GM19452 (cell line): Measurements from ENCODE around the gene SULT2B1.
"Not testable (repeated sequence)": the region's sequence is repeated elsewhere in the genome, so short reads cannot be mapped to it uniquely, and the experiment has no call there.

Experiments used
- ATAC-seq: cut with Tn5 transposase; IDR thresholded peaks from one replicate; pipeline ENCODE4 v1.9.1; 2021; ENCODE audit not compliant: unreplicated experiment

Gene SULT2B1

DNA sequence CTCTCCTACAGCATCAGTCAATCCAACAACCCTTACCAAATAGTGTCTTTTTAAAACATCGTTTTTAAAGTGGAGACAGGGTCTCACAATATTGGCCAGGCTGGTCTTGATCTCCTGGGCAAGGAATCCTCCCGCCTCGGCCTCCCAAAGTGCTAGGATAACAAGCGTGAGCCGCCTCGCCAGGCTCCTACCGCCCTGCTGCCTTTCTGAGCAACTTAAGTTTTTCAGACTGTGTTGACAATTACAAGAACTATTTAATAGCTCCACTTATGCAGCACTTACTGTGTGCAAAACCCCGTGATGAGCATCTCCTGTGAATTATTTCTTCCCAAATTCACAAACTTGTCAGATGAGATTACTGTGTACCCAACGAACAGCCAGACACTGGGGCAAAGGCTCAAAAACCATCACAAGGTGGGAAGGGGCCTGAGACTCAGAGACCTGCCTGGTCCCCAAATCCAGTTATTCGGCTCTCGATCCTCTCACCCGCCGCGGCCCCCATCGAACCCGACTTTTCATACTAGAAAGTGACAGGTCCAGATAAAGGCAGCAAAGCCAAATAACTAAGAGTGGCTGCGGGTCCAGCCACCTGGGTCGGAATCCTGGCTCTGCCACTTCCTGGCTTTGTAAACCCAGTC is 66.4 kb downstream of the SULT2B1 start:
- ATAC-seq = no peak

DNA sequence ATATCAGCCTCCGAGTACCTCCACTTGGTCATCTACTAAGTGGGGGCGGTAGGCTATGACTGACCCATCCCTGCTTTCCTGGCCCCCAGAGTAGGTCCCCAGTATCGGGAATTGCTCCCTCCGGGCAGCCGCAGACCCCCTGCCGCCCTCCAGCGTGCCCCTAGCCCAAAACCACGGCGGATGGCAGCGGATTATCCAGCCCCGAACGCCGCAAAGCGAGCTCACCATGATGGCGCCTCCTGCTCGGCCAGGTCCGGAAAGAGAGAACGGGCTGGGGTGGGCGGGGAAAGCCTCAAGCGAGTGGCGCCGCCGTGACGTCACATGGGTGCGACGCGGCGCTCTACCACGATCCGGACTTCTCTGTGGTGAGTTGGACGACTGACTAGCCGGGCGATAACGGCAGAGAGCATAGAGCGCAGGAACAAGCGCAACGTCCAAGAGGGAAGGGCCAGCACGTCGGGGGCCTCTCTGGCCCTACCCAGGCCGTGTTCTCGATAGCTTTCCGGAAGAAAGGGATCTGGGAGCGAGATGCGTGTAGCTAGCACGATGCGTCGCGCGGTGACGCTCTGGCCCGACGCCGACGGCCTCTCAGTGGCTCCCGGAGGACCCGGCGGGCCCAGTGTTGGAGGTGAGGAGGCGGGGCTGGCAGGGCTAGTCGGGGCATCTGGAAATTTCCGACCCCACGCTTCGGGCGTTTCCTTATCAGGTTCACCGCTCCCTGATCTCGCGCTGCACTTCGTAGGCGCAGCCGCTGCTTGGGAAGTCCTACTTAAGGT is 67.1 kb downstream of the SULT2B1 start, which contains the start of the genes RPL18 and SPHK2:
TSS of gene RPL18 (minus strand) at position 263 of the 776 bp plus-strand sequence. CDS start at position 228, 35 bp downstream.
TSS of gene SPHK2 (plus strand) at position 591 of the 776 bp plus-strand sequence. CDS start 1,009 bp downstream, outside the sequence.
- ATAC-seq = peak; percentile 86

DNA sequence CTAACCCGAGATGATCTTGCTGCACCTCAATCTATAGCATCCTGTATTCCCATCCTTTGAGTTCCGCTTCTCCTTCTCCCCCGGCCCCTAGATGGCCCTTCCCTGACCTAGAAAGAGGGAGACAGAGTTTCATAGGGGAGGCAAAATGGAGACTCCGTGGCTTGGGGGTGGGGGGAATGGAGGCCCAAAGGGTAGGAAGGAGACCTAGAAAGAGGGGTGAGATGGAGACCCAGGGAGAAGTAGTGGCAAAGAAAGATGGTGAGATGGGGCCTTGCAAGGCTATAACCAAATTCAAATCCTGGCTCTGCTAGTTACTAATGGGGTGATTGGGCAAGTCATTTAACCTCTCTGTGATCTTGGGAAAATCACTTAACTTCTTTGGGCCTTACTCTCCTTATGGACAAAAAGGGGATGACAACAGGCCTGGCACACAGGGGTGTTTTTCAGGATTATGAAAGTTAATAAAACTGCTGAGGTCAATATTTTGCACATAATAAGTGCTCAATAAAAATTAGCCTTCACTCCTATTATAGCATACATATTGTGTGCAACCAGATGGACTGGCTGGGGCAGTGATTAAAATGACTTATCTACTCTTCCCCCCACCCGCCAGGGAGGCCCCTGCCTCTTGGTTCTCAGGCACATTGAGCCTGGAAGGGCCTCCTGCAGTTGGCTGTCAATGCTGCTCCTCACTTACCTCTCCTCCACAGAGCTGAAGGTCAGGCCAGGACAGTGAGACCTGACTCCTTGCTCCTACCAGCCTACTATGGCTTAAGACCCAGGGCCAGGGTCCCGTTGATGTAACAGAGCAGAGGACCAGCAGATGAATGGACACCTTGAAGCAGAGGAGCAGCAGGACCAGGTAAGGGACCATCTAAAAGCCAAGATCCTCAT is 68.0 kb downstream of the SULT2B1 start:
- ATAC-seq = no peak

DNA sequence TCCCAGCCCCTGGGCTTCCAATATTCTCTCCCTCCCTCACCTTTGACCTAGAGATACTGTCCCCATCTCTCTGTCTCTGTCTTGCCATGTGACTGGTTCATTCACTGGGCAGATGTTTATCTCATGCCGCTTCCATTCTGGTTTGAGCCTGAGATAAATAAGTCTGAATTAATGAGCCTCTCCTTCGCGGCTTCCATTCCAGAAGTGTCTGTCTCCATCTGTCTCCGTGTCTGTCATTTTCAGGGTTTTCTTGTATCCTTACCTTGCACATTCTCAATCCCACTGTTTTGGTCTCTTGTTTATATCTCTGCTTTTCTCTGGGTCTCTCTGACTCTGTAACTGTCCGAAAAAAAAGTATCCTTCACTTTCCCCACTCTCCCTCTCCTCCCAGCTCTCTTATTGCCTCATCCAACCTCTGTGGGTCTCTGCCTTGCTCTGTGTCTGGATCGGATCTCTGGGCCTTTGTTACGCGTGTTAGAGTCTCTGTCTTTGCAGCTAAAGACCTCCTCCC is 71.6 kb downstream of the SULT2B1 start:
- no peak for ATAC-seq

DNA sequence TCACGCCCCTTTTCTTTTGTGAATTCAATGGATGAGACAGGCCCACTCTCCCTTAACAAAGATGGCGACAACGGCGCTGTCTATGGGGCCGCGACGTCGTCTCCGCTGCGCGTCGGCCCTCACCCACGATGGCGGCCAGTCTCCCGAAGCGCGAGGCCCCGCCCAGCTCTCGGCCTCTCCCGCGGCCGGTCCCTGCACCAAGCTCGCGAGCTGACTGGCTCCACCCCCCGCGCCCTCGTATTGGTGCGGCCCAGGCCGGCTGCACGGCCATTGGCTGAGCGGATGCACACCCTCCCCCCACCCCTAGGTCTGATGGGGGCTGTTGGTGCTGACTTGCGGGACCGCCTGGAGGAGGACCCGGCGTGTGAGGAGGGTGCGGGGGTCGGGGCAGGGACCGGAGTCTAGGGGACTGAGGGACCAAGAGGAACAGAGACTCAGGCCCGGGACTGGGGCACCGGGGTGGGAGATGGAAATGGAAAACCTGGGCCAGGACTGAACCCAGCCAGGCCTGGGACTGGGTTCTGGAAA is 72.2 kb downstream of the SULT2B1 start:
- ATAC-seq = peak; percentile 54

DNA sequence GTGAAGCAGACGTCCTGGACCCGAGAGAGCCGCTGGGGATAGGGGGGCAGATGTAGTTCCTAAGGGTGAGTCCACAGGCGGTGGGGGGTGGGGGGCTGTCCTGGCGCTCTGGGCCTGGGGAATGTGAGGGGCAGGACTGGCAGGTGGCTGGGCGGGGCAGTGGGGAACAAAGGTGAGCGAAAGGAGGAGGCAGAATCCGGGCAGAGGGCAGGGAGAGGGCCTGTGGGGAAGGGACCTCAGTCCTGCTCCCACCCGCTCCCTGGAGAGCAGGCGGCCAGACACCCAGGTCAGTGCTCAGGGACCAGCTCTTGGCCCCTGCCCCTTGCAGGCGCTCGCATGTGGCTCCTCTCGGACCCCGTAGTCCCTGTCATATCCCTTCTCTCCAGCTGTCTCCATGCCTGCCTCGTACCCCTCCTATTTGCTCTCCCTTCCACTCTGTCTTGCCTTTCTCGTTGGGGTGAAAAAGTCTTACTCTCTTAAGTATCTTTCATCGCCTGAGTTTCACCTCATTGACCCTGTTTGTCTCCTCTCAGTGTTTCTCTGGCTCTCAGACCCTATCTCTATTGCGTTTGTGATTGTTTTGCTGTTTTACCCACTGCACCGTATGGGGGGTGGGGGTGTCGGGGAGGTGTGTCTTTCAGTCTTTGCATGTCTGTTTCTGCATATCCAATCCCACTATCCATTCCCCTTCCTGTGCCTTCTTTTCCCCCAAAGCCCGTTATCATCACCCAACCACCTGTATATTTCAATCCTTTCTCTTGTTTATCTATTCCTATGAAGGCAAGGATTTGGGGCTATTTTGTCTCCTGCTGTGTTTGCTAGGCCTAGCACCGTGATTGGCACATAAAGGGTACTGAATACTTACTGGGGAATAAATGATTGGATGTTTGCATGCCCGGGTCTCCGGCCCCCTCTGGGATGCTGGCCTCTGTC is 73.1 kb downstream of the SULT2B1 start:
- ATAC-seq = no peak

DNA sequence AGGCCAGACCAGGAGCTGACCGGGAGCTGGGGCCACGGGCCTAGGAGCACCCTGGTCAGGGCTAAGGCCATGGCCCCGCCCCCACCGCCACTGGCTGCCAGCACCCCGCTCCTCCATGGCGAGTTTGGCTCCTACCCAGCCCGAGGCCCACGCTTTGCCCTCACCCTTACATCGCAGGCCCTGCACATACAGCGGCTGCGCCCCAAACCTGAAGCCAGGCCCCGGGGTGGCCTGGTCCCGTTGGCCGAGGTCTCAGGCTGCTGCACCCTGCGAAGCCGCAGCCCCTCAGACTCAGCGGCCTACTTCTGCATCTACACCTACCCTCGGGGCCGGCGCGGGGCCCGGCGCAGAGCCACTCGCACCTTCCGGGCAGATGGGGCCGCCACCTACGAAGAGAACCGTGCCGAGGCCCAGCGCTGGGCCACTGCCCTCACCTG is 73.9 kb downstream of the SULT2B1 start:
- no peak for ATAC-seq

DNA sequence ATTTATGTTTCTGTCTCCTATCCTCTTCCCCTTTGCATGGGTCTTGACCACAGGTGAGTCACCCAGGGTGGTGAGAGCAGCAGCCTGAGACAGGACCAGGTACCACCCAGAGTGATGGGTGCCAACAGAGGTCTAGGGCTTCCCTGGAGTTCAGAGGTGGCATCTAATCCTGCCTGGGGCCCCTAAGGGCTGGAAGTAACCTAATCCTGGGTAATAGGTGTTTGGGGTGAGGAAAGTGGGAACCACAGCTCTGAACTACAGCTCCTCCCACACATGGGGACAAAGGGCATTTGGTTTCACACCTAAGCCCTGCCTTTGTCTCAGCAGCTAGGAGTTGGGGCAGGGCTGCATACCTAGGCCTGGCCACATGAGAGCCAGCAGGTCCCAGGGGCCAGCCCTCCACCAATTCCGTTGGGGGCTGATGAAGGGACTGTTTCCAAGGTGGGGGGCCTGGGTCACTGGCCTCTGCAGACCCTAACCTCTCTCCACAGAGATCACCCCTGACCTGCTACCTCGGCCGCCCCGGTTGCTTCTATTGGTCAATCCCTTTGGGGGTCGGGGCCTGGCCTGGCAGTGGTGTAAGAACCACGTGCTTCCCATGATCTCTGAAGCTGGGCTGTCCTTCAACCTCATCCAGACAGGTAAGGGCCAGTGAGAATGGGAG is 75.4 kb downstream of the SULT2B1 start:
- no peak for ATAC-seq

DNA sequence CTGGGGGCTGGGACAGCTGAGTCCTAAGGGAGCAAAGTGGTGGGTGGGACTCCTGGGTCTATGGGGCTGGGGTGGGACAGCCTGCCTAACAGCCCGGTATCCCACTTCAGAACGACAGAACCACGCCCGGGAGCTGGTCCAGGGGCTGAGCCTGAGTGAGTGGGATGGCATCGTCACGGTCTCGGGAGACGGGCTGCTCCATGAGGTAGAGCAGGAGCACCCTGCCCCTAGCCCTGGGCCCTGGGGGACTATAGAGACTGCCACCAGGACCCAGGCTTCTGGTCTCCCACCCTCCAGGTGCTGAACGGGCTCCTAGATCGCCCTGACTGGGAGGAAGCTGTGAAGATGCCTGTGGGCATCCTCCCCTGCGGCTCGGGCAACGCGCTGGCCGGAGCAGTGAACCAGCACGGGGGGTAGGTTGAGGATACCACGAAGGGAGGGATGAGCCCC is 75.9 kb downstream of the SULT2B1 start:
- ATAC-seq = no peak

DNA sequence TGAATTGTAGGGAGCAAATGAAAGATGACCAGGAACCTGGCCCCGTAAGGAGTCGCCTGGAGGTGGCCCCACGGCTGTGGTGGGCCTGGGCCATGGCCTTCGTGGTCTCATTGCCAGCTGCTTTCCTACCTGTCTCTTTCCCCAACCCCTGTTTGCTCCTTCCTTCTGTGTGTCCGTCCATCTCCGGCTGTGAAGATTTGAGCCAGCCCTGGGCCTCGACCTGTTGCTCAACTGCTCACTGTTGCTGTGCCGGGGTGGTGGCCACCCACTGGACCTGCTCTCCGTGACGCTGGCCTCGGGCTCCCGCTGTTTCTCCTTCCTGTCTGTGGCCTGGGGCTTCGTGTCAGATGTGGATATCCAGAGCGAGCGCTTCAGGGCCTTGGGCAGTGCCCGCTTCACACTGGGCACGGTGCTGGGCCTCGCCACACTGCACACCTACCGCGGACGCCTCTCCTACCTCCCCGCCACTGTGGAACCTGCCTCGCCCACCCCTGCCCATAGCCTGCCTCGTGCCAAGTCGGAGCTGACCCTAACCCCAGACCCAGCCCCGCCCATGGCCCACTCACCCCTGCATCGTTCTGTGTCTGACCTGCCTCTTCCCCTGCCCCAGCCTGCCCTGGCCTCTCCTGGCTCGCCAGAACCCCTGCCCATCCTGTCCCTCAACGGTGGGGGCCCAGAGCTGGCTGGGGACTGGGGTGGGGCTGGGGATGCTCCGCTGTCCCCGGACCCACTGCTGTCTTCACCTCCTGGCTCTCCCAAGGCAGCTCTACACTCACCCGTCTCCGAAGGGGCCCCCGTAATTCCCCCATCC is 76.7 kb downstream of the SULT2B1 start:
- no peak for ATAC-seq

DNA sequence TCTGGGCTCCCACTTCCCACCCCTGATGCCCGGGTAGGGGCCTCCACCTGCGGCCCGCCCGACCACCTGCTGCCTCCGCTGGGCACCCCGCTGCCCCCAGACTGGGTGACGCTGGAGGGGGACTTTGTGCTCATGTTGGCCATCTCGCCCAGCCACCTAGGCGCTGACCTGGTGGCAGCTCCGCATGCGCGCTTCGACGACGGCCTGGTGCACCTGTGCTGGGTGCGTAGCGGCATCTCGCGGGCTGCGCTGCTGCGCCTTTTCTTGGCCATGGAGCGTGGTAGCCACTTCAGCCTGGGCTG is 77.3 kb downstream of the SULT2B1 start:
- ATAC-seq = no peak

DNA sequence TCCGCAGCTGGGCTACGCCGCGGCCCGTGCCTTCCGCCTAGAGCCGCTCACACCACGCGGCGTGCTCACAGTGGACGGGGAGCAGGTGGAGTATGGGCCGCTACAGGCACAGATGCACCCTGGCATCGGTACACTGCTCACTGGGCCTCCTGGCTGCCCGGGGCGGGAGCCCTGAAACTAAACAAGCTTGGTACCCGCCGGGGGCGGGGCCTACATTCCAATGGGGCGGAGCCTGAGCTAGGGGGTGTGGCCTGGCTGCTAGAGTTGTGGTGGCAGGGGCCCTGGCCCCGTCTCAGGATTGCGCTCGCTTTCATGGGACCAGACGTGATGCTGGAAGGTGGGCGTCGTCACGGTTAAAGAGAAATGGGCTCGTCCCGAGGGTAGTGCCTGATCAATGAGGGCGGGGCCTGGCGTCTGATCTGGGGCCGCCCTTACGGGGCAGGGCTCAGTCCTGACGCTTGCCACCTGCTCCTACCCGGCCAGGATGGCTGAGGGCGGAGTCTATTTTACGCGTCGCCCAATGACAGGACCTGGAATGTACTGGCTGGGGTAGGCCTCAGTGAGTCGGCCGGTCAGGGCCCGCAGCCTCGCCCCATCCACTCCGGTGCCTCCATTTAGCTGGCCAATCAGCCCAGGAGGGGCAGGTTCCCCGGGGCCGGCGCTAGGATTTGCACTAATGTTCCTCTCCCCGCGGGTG is 77.8 kb downstream of the SULT2B1 start:
- no peak for ATAC-seq

DNA sequence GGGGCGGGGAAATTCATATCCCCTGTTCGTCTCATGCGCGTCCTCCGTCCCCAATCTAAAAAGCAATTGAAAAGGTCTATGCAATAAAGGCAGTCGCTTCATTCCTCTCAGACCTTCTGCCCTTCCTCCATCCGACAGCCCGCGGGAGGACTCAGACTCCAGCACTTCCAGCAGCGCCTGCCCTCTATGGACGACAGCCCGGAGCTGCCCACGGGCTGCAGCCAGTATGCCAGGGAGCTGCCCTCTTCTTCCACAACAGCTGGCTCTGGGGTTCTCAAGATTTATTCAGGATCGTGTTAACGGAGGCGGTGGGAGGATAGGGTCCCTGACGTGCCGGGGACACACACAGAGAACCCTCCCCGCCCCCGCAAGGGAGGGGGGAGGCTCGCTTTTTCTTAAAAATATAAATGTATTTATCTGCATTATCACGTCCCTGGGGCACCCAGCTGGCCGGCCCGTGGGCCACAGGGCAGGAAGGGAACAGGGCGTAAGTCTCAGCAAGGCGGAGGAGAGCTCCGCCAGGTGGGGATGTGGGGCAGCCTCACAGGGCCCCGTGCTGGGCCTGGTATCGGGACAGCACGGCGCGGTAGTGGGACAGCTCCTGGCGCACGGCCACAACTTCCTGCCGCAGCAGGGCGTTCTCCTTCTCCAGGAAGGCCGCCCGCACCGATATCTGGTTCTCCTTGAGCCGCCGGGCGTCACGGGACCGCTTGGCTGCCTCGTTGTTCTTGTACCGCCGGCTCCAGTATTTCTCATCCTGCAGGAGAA is 78.5 kb downstream of the SULT2B1 start:
- ATAC-seq = no peak

DNA sequence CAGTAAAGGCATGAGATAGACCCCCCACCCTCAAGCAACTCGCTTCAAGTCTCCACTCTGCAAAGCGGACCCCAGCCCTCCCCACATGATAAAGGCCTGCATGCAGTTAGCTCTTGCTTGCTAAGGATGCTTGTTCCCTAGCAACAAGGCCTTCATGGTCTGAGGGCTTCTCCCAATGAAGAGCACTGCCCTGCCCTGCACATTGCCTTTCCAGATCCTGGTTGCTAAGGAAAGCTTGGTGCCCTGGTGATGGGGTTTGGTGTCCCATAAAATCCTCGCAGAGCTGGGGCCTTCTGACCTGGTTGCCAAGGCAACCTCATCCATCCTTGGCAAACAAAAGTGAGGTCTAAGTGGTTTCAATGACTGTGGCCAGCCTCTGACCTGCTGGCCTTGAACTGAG is 79.3 kb downstream of the SULT2B1 start:
- ATAC-seq = no peak

DNA sequence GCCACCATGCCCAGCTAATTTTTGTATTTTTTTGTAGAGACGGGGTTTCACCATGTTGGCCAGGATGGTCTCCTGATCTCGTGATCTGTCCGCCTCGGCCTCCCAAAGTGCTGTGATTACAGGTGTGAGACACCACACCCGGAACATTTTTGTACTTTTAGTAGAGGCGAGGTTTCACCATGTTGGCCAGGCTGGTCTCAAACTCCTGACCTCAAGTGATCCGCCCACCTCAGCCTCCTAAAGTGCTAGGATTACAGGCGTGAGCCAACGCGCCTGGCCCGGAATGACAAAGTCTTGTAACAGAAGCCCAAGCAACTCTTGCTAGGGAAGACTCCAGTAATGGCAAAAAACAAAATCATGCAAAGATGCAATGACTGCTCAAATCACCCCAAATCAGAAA is 80.3 kb downstream of the SULT2B1 start:
- not testable (repeated sequence) for ATAC-seq

DNA sequence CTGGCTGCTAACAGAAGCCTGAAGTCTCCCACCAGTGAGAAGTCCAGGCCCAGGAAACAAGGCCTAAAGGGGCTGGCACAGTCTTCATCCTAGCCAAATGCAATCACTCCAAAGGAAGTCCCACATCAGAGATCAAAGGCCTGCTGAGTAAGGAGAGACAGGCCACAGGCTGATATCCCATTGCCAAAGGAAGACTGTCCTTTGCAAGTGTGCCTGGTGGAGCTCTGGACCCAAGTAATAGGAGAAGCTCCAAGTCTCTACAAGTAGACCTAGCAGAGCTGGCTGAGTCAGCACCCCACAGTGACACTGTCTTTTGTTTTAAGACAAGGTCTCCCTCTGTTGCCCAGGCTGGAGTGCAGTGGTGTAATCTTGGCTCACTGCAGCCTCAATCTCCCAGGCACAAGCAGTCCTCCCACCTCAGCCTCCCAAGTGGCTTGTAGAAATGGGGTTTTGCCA is 80.7 kb downstream of the SULT2B1 start:
- ATAC-seq = no peak
